HG03354 (cell line): ENCODE data around the gene EDEM1.
A peak's percentile ranks its signal among the peaks of the same experiment; 100 is the strongest.

ENCODE experiments used
- ATAC-seq: cut with Tn5 transposase; IDR thresholded peaks from one replicate; pipeline ENCODE4 v1.9.1; 2021; ENCODE audit warnings: mild to moderate bottlenecking; ENCODE audit not compliant: unreplicated experiment, poor library complexity, severe bottlenecking

EDEM1 gene

GRCh38 chr3:5197022-5197421, 9.5 kb downstream of the EDEM1 start:
- ATAC-seq = no peak

GRCh38 chr3:5197470-5198312, 10.2 kb downstream of the EDEM1 start:
- ATAC-seq = peak; percentile 84

DNA sequence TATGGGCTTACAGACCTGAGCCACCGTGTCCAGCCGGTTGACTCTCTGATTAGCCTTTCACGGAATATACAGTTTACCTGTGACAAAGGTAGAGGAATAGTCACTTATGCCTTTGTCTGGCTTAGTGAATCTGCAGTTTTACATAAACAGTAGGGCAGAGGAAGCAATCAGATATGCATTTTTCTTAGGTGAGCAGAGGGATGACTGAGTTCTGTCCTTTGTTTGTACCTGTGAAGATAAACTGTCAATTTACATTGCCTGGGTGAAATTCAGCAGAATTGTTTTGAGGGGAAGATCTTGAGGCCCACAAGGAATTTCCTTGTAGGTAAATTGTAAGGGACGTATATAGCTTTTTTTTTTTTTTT, 10.8 kb downstream of the EDEM1 start:
- ATAC-seq = no peak

- ATAC-seq = peak; percentile 29
Observed at GRCh38 chr3:5198986-5199731, 11.7 kb downstream of the EDEM1 start.

GRCh38 chr3:5201536-5201935, 14.0 kb downstream of the EDEM1 start:
- ATAC-seq = no peak

DNA sequence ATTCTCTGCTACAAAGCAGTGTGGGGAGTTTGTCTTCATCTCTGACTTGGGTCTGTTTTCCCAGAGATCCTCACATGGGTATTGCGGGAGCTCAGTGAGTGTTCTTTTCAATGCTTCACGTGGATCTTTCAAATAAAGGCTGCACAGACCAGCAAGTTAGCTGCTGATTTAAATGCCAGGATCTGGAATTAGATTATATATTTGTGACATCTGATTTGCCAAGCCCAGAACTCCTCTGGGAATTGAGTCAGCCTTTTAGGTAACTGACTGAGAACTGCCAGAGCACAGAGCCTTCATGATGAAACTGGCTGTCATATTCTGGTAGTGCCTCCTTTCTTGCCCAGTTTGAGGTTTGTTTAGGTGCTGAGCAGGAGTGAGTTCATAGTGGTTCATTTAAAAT, 14.7 kb downstream of the EDEM1 start:
- ATAC-seq = no peak

GRCh38 chr3:5205165-5205941, 17.8 kb downstream of the EDEM1 start:
- ATAC-seq = peak; percentile 98

GRCh38 chr3:5210926-5211325, 23.4 kb downstream of the EDEM1 start:
- no peak for ATAC-seq

GRCh38 chr3:5212628-5213573, 25.4 kb downstream of the EDEM1 start:
- ATAC-seq = no peak

GRCh38 chr3:5213574-5213966, 26.1 kb downstream of the EDEM1 start:
- ATAC-seq = no peak

DNA sequence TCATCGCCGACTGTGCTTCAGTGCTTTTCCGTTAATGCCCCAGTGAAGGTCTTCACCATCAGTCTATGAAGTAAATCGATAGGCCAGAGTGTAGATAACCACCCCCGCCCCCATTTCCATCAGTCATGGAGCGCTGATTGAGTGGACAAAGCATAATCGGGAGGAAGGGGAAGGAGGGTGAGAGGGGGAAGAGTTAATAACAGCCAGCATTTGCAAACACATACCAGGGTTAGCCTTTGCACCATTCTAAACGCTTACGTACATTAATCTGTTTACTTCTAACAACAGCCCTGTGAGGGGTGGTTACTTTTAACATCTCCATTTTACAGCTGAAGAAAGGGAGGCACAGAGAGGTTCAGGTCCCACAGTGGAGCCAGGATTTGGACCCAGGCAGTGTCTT, 26.8 kb downstream of the EDEM1 start:
- no peak for ATAC-seq

DNA sequence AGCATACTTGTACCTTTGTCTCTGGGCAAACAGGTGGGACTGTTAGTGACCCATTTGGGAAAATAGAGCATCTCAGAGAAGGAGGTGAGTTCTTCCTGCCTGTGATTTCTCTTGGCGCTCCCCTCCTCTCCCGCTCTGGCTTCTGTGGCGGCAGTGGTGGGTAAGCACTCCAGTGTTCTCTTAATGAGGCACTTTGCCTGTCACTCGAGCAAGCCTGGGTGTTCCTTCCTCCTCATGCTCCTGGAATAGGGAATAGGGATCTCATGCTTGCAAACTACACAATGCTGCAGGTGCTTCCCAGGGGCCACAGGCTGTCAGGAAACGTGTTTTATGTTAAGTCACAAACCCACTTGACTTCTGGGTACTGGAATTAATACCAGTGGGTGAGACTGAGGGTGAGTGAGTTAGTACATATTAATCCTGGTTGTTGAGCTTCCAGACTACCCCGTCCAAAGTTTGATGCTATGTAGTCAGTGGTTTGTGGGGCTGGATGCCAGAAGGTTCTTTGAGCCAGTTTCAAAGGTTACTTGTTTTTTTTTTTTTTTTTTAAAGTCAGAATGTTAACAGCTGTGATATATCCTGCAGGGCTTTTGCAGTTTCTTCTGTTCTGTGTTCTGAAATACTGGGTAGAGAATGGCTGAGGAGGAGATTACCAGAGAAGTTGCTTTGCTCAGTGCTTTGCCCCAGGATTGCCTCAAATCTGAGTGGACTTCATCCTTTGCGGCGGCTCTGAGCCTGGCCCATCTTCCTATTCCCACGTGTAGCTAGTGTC, 30.5 kb downstream of the EDEM1 start:
- ATAC-seq = no peak

DNA sequence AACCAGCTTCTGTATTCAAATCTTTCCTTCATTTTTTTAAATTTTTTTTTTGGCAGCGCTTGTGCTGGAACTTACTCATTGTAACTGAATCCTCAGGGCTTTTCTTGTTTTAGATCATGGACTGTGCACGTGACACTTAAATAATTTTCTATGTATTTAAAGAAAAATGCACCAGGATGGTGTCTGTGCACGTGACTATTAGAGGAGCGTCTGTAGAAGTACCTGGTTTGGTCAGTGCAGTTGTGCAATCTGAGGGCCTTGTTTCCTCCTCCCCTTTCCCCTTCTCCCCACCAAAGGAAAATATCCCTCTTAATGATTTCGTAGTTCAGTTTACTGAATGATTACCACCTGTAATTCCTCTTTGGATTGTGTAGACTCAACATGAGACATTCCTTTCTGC, 31.3 kb downstream of the EDEM1 start:
- ATAC-seq = no peak

- ATAC-seq = no peak
Observed at GRCh38 chr3:5219216-5219615, 31.7 kb downstream of the EDEM1 start.

DNA sequence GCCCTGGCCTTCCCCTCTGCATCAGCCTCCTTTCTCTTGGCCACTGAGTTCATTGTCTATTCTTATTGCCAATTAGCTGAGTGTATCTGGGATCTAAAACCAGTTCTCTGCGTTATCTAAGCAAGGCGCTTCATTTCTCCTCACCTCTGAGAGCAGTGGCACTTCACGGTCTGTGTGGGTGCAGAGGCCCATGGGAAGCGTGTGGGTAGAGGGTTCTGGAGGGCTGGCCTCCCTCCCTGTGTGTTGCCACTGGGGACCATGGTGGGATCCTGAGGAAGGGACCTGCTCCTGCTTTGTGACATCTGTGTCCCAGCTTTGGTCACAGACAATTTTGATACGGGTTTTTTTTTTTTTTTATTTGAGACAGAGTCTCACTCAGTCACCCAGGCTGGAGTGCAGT, 32.7 kb downstream of the EDEM1 start:
- no peak for ATAC-seq

DNA sequence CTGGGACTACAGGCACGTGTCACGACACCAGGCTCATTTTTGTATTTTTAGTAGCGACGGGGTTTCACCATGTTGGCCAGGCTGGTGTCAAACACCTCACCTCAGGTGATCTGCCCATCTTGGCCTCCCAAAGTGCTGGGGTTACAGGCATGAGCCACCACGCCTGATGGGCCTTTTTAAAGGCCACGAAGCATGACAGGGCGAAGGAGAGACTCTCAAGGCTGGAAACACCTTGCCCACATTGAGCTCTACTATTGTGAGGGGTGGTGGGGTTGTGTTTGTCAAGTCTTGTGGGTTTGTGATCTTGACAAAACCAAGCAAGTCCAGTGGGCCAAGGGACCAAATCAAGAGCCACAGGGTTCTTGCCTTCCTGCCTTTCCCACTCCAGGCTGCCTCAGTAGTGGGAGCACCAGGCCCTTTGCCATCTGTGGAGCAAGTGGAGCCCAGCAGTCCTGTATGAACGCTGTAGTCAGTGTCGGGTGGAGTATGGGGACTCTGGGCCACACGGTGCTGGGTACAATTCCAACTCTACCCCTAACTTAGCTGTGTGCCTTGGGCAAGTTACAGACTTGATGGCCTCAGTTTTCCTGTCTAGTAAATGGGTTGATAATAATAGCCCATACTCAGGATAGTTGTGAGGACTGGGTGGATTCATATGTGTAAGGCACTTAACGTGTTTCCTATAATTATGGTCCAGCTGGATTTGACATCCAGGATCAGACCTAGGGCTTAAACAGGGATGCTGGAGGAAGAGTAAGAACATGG, 33.3 kb downstream of the EDEM1 start:
- ATAC-seq = no peak

DNA sequence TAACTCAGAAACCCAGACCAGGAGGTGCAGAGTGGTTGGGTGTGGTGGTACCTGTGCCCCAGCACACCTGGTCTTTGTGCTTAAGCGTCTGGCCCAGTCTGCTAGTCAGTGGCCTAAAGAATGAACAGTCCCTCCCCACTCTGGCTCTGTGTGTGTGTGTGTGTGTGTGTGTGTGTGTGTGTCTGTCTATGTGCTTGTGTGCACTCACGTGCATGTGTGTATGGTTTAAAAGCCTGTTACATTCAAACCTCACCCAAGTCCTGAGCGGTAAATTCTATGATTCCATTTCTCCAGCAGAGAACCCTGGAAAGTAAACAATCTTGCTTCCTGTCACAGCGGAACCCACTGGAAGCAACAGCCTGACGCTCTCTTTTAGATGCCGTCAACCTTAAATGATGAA, 34.2 kb downstream of the EDEM1 start:
- ATAC-seq = no peak
